ENCODE results near the gene SH3RF3. TPM values are rescaled to one million over a fixed set of nuclear protein-coding genes. Genes with fewer than 3 reads are reported as not detected.

The SH3RF3 gene
- total and polyA plus RNA-seq, 12 donors, result 0.72 to 19.1 (median 12.2) TPM

GRCh38 chr2:109325570-109325969, 196.6 kb downstream of the SH3RF3 start:
- Histone ChIP-seq H3K9me3 (replicated peaks in 1 of 3) (no peaks in the 10 kb centered on the region), H3K4me1 (replicated peaks in 1 of 2) (peaks cover 0 to 29% of the 10 kb centered on the region in 2 donors), H3K36me3 (replicated peaks in 1 of 2) (no peaks in the 10 kb centered on the region), H3K27ac (peak overlapping the region in 2 of 5 donors; percentile 54 to 81), H3K27me3 (no peaks in the 10 kb centered on the region), H3K4me3 (no peak overlapping the region)
- intact Hi-C loops (cut with DNase I), result loop anchor here in 1 of 2 donors (10.0 kb wide), 1 partner anchor 159 kb away; no protein-coding TSS in a partner anchor
- TF ChIP-seq POLR2A (IDR thresholded peaks at IDR 0.05) (no peak), CTCF (IDR thresholded peaks at IDR 0.05) (no peak)
- WGBS, 4 donors, result 82 to 94% (median 90%) methylated on average over 4 of the region's 4 CpGs
- no peak for DNase-seq

GRCh38 chr2:109326306-109326705, 197.3 kb downstream of the SH3RF3 start:
- intact Hi-C loops (cut with DNase I), result loop anchor here in 1 of 2 donors (10.0 kb wide), 1 partner anchor 158 kb away; no protein-coding TSS in a partner anchor
- TF ChIP-seq CTCF (IDR thresholded peaks at IDR 0.05) (no peak), POLR2A (IDR thresholded peaks at IDR 0.05) (no peak)
- WGBS, 4 donors, result 88 to 96% (median 92%) methylated on average over 4 of the region's 4 CpGs
- no peaks in the 10 kb centered on the region for H3K27me3 ChIP-seq
- no peak overlapping the region for H3K27ac ChIP-seq
- DNase-seq, result no peak
- no peak overlapping the region for H3K4me3 ChIP-seq
- peaks cover 0 to 29% of the 10 kb centered on the region in 2 donors for H3K4me1 ChIP-seq (replicated peaks in 1 of 2)
- H3K9me3 ChIP-seq (replicated peaks in 1 of 3), result no peaks in the 10 kb centered on the region
- no peaks in the 10 kb centered on the region for H3K36me3 ChIP-seq (replicated peaks in 1 of 2)

- no peaks in the 10 kb centered on the region for H3K9me3 ChIP-seq (replicated peaks in 1 of 3)
- no peak overlapping the region for H3K27ac ChIP-seq
- no peak for DNase-seq
- no peaks in the 10 kb centered on the region for H3K27me3 ChIP-seq
- no peaks in the 10 kb centered on the region for H3K36me3 ChIP-seq (replicated peaks in 1 of 2)
- peaks cover 7 to 19% of the 10 kb centered on the region in 2 donors for H3K4me1 ChIP-seq (replicated peaks in 1 of 2)
- TF ChIP-seq CTCF (IDR thresholded peaks at IDR 0.05), result no peak
- no peak for TF ChIP-seq POLR2A (IDR thresholded peaks at IDR 0.05)
- WGBS, 4 donors, result 94 to 97% (median 95%) methylated on average over 4 of the region's 4 CpGs
- intact Hi-C loops (cut with DNase I), result no loop called here
- H3K4me3 ChIP-seq, result no peak overlapping the region
These were observed 201.1 kb downstream of the SH3RF3 start for GRCh38 chr2:109330056-109330455.

GRCh38 chr2:109331081-109331480, 202.1 kb downstream of the SH3RF3 start:
- intact Hi-C loops (cut with DNase I), result no loop called here
- TF ChIP-seq CTCF (IDR thresholded peaks at IDR 0.05) (no peak), POLR2A (IDR thresholded peaks at IDR 0.05) (no peak)
- Histone ChIP-seq H3K36me3 (replicated peaks in 1 of 2) (no peaks in the 10 kb centered on the region), H3K4me3 (no peak overlapping the region), H3K27ac (no peak overlapping the region), H3K9me3 (replicated peaks in 1 of 3) (no peaks in the 10 kb centered on the region), H3K27me3 (no peaks in the 10 kb centered on the region), H3K4me1 (replicated peaks in 1 of 2) (peaks cover 7 to 17% of the 10 kb centered on the region in 2 donors)
- 66 to 71% (median 69%) methylated on average over 4 of the region's 4 CpGs for WGBS, 4 donors
- no peak for DNase-seq

Measured in adrenal gland (tissue), 12 donors.